PC-3 (cell line): ENCODE measurements around the gene SLC25A39.

Source experiments
- CTCF ChIP-seq: fragments of 300-600 bp; sonication (generic); conservative IDR thresholded peaks from 2 replicates; pipeline ENCODE4 v1.5.1; 2017; ENCODE audit warnings: antibody characterized with exemption, low read depth, mild to moderate bottlenecking, low read length
- EZH2 ChIP-seq: fragments of 300-600 bp; sonication (generic); IDR thresholded peaks from one replicate; pipeline ENCODE4 v1.6.1; 2017; ENCODE audit warnings: antibody characterized with exemption, mild to moderate bottlenecking, low read length; ENCODE audit not compliant: unreplicated experiment
- EZH2phosphoT487 ChIP-seq: fragments of 300-600 bp; sonication (generic); IDR thresholded peaks from 2 replicates; pipeline ENCODE4 v1.6.1; 2018; ENCODE audit warnings: mild to moderate bottlenecking, antibody characterized with exemption, low read length, borderline replicate concordance

- TF ChIP-seq CTCF (no peak), EZH2 (no peak), EZH2phosphoT487 (no peak)
Observed at GRCh38 chr17:44312396-44313104, 12.1 kb downstream of the SLC25A39 start.
